Measurements from ENCODE around the gene MAP4K2. TPM values are rescaled to one million over a fixed set of nuclear protein-coding genes. Genes with fewer than 3 reads are reported as not detected.

Gene MAP4K2
- total RNA-seq, 1 donor from 2014 or later: 34.0 TPM

GRCh38 chr11:64839887-64840782, 37.1 kb upstream of the MAP4K2 start:
- DNase-seq (ENCODE audit: low spot score in 2 of 2): no peak
- no peaks in the 10 kb centered on the region for H3K4me1 ChIP-seq
- H3K4me3 ChIP-seq: no peak overlapping the region
- H3K27ac ChIP-seq: no peak overlapping the region
- H3K9me3 ChIP-seq: no peaks in the 10 kb centered on the region
- intact Hi-C loops (cut with DNase I): no loop called here
- no peaks in the 10 kb centered on the region for H3K36me3 ChIP-seq
- H3K27me3 ChIP-seq: no peaks in the 10 kb centered on the region
- no peak for TF ChIP-seq CTCF (IDR thresholded peaks at IDR 0.05)

DNA sequence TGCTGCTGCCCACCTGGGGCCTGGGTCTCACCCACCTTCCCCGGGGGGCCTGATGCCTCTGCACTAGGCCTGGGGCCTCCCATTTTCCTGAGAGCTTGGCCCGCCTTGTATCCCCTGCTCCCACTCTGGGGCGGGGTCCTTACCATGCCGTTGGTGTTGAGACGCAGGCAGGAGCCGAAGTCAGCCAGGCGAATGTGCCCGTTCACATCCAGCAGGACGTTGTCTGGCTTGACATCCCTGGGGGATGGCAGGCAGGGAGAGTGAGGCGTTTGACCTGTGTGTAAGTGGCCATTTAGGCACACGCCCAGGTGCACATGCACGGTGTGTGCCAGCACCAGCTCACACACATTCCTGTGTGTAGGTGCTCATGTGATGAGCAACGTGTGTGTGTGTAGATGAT, 36.3 kb upstream of the MAP4K2 start:
- Histone ChIP-seq H3K4me3 (no peak overlapping the region), H3K36me3 (no peaks in the 10 kb centered on the region), H3K27me3 (no peaks in the 10 kb centered on the region), H3K4me1 (no peaks in the 10 kb centered on the region), H3K27ac (no peak overlapping the region), H3K9me3 (no peaks in the 10 kb centered on the region)
- intact Hi-C loops (cut with DNase I): no loop called here
- no peak for TF ChIP-seq CTCF (IDR thresholded peaks at IDR 0.05)
- DNase-seq (ENCODE audit: low spot score in 2 of 2): no peak

GRCh38 chr11:64838600-64839334, 35.8 kb upstream of the MAP4K2 start:
- TF ChIP-seq CTCF (IDR thresholded peaks at IDR 0.05): no peak
- Histone ChIP-seq H3K4me1 (no peaks in the 10 kb centered on the region), H3K27me3 (no peaks in the 10 kb centered on the region), H3K27ac (no peak overlapping the region), H3K4me3 (no peak overlapping the region), H3K9me3 (no peaks in the 10 kb centered on the region), H3K36me3 (no peaks in the 10 kb centered on the region)
- intact Hi-C loops (cut with DNase I): no loop called here
- no peak for DNase-seq (ENCODE audit: low spot score in 2 of 2)

GRCh38 chr11:64837887-64838351, 34.9 kb upstream of the MAP4K2 start:
- TF ChIP-seq CTCF (IDR thresholded peaks at IDR 0.05): no peak
- no peaks in the 10 kb centered on the region for H3K9me3 ChIP-seq

GRCh38 chr11:64836448-64837072, 33.5 kb upstream of the MAP4K2 start:
- intact Hi-C loops (cut with DNase I): no loop called here
- H3K4me3 ChIP-seq: no peak overlapping the region
- no peaks in the 10 kb centered on the region for H3K27me3 ChIP-seq
- H3K27ac ChIP-seq: no peak overlapping the region
- TF ChIP-seq CTCF (IDR thresholded peaks at IDR 0.05): no peak
- no peak for DNase-seq (ENCODE audit: low spot score in 2 of 2)
- H3K9me3 ChIP-seq: no peaks in the 10 kb centered on the region
- no peaks in the 10 kb centered on the region for H3K4me1 ChIP-seq
- H3K36me3 ChIP-seq: no peaks in the 10 kb centered on the region

More at GRCh38 chr11:64837887-64838351, 34.9 kb upstream of the MAP4K2 start:
- H3K27me3 ChIP-seq: no peaks in the 10 kb centered on the region
- no peak overlapping the region for H3K27ac ChIP-seq
- H3K4me1 ChIP-seq: no peaks in the 10 kb centered on the region
- no peak overlapping the region for H3K4me3 ChIP-seq
- intact Hi-C loops (cut with DNase I): no loop called here
- no peaks in the 10 kb centered on the region for H3K36me3 ChIP-seq
- DNase-seq (ENCODE audit: low spot score in 2 of 2): no peak

Data from ascending aorta (tissue), 2 donors.